Right lobe of liver (tissue), 6 donors: ENCODE results near the gene TECTA. TPM values are rescaled to one million over a fixed set of nuclear protein-coding genes. Genes with fewer than 3 reads are reported as not detected.
A peak's percentile ranks its signal among the peaks of the same experiment; 100 is the strongest.

Experiments
- ATAC-seq, 4 donors: fragments of 200-7000 bp; cut with Tn5 transposase; one replicate each; pipeline ENCODE4 v1.9.1; 2020; ENCODE audit warnings: mild to moderate bottlenecking in 4 of 4, moderate library complexity in 4 of 4
- DNase-seq, 3 donors: peaks; one replicate each; pipeline ENCODE4 v3.0.0-alpha.2; 2020
- H3K27ac ChIP-seq, 3 donors: fragments of 200-600 bp; one replicate each; pipeline ENCODE4 v1.8.0; 2022
- H3K27me3 ChIP-seq, 2 donors: fragments of 200-600 bp; one replicate each; pipeline ENCODE4 v1.8.0; 2022
- H3K36me3 ChIP-seq, 4 donors: fragments of 200-600 bp; sonication (generic) in 1 of 4; one replicate each; pipeline versions ENCODE4 v1.5.1 to v1.8.0; 2017 to 2022; ENCODE audit warnings: control low read depth in 1 of 4
- H3K4me1 ChIP-seq, 4 donors: fragments of 200-600 bp; sonication (generic) in 1 of 4; one replicate each; pipeline versions ENCODE4 v1.5.1 to v1.8.0; 2017 to 2022; ENCODE audit warnings: control low read depth in 1 of 4
- H3K4me3 ChIP-seq, 3 donors: fragments of 200-600 bp; one replicate each; pipeline ENCODE4 v1.8.0; 2022
- H3K9me3 ChIP-seq, 4 donors: fragments of 200-600 bp; sonication (generic) in 1 of 4; one replicate each; pipeline versions ENCODE4 v1.5.1 to v1.8.0; 2017 to 2022; ENCODE audit warnings: control low read depth in 1 of 4
- CTCF ChIP-seq, 4 donors: fragments of 200-600 bp in 3 of 4; fragments of 450-650 bp in 1 of 4; IDR thresholded peaks; one replicate each; pipeline versions ENCODE4 v1.5.1 to v1.8.0; 2016 to 2022; ENCODE audit warnings: antibody characterized with exemption in 4 of 4, mild to moderate bottlenecking in 2 of 4
- POLR2A ChIP-seq: fragments of 450-650 bp; IDR thresholded peaks from one replicate; pipeline ENCODE4 v1.6.1; 2017; ENCODE audit warnings: antibody characterized with exemption, mild to moderate bottlenecking
- WGBS: methylation state at CpG from one replicate; pipeline ENCODE4 v1.1.6; 2018; ENCODE audit warnings: low coverage, low lambda C conversion rate; ENCODE audit not compliant: insufficient coverage; ENCODE audit errors: missing lambda C conversion rate; 5-methylcytosine and 5-hydroxymethylcytosine counted together
- intact Hi-C, 2 donors: fragments of 100-400 bp; cut with DNase I; formaldehyde crosslinking; loops; one replicate each; pipeline versions ENCODE4 v1.11.2 to v1.14.1; 2022
- total RNA-seq, 6 experiments: library from RNA; depleted of rRNA in 2 of 6; stranded (reverse); fragments of >200 nt in 2 of 6; fragmentation: NEBNext Ultra II Directional in 3 of 6; extraction: Animal tissue kit (Norgen Biotek cat#: 25700) in 3 of 6; gene quantifications; one replicate each; pipeline versions ENCODE4 v1.1.0 to v1.2.4, GENCODE V29; 2016 to 2023
- donor health status: DM: no; HTN: yes; CAD: no.
- donor health status: DM: no; HTN: no; CAD: no.
- donor health status: DM: no; HTN: no; CAD: no.
- donor health status: DM: no; HTN: yes; CAD: no.
- donor health status: DM: no; HTN: yes; CAD: no.

TECTA gene
- total RNA-seq, 6 experiments from 2014 or later = 0.24 to 1.2 (median 0.52) TPM

DNA sequence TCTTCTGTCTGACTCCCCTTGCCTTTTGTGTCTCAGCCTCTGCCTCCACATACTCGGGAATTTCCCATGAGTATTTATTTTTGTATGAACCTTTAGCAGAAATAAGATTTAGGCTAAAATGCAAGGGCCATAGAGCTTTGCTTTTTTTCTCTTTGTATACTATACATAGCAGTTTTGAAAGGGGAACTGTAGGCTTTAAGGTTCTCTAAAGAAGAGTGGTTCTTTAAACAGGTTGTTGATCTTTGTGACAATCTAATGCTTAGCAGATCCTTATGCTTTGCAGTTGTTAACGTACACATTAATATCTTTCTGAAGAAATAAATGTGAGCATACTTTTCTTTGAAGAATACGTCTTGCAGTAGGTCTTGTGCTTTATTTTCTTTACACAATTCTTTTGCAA is 42.1 kb upstream of the TECTA start:
- peaks cover 0 to 31% (median 10%) of the 10 kb centered on the region in 4 donors for H3K36me3 ChIP-seq
- no peaks in the 10 kb centered on the region for H3K27me3 ChIP-seq
- intact Hi-C loops = no loop called here
- no peak for TF ChIP-seq CTCF (IDR thresholded peaks at IDR 0.05)
- TF ChIP-seq POLR2A = no peak
- 83% methylated on average over 3 of the region's 3 CpGs for WGBS
- H3K4me3 ChIP-seq = no peak overlapping the region
- peak in 1 of 4 donors; percentile 23 for ATAC-seq
- no peaks in the 10 kb centered on the region for H3K4me1 ChIP-seq
- no peak overlapping the region for H3K27ac ChIP-seq
- no peak for DNase-seq
- no peaks in the 10 kb centered on the region for H3K9me3 ChIP-seq

DNA sequence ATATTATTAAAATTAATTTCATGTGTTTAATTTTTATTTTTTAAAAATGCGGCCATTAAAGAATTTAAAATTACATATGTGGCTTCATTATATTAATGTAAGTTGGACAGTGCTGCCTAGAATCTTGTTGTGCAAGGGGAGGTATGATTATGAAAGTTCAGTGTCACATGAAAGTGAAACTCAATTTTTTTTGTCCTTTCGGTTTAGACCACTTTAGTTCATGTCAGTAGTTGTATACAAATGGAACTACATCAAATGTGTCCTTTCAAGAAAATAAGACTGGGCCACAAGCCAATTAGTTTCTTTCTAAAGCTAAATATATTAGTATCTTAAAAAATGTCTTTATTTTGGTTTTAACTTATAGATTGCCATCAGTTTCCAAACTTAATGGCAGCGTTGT is 41.4 kb upstream of the TECTA start:
- intact Hi-C loops = no loop called here
- H3K27me3 ChIP-seq = no peaks in the 10 kb centered on the region
- H3K36me3 ChIP-seq = peaks cover 0 to 24% (median 8%) of the 10 kb centered on the region in 4 donors
- TF ChIP-seq CTCF (IDR thresholded peaks at IDR 0.05) (no peak), POLR2A (no peak)
- no peak overlapping the region for H3K4me3 ChIP-seq
- no peak overlapping the region for H3K27ac ChIP-seq
- ATAC-seq (peak in 3 of 4 donors; percentile 38 to 85 (median 68)), DNase-seq (no peak)
- H3K9me3 ChIP-seq = no peaks in the 10 kb centered on the region
- no peaks in the 10 kb centered on the region for H3K4me1 ChIP-seq
- 66% methylated on average over 3 of the region's 3 CpGs for WGBS

DNA sequence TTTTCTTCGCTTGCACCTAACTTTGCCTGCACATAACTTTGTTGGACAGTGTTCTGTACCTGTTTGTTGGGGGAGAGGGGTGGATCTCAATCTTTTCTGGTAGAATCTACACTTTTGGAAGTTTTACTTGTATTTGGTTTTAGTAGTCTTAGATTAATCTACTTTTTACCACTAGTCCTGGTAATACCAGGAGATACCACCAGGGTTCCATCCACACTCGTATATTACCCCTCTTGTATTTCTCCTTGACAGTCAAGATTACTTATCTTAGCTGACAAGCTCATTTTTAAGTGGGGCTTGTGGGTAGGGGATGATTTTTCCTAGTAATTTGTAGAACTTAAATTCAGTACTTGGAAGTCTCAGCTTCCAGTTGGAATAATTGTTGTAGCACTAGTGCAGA is 37.3 kb upstream of the TECTA start:
- Histone ChIP-seq H3K9me3 (no peaks in the 10 kb centered on the region), H3K27ac (no peak overlapping the region), H3K36me3 (peaks cover 0 to 11% (median 6%) of the 10 kb centered on the region in 4 donors), H3K4me3 (no peak overlapping the region), H3K4me1 (peaks cover 0 to 23% (median 8%) of the 10 kb centered on the region in 4 donors), H3K27me3 (no peaks in the 10 kb centered on the region)
- DNase-seq (no peak), ATAC-seq (no peak)
- TF ChIP-seq POLR2A (no peak), CTCF (IDR thresholded peaks at IDR 0.05) (peak; percentile 18 to 40 (median 32))
- WGBS = 61% methylated on average over 2 of the region's 2 CpGs
- intact Hi-C loops = no loop called here

GRCh38 chr11:121066623-121067022 is 34.4 kb upstream of the TECTA start:
- H3K4me3 ChIP-seq = no peak overlapping the region
- peak overlapping the region; percentile 76 to 89 (median 86) for H3K27ac ChIP-seq
- DNase-seq (no peak), ATAC-seq (peak in 2 of 4 donors; percentile 16 to 30)
- WGBS = 89% methylated on average over 3 of the region's 3 CpGs
- H3K27me3 ChIP-seq = no peaks in the 10 kb centered on the region
- intact Hi-C loops = no loop called here
- H3K4me1 ChIP-seq = peaks cover 0 to 31% (median 8%) of the 10 kb centered on the region in 4 donors
- peaks cover 0 to 4% (median 2%) of the 10 kb centered on the region in 4 donors for H3K36me3 ChIP-seq
- TF ChIP-seq POLR2A (no peak), CTCF (IDR thresholded peaks at IDR 0.05) (no peak)
- H3K9me3 ChIP-seq = no peaks in the 10 kb centered on the region

DNA sequence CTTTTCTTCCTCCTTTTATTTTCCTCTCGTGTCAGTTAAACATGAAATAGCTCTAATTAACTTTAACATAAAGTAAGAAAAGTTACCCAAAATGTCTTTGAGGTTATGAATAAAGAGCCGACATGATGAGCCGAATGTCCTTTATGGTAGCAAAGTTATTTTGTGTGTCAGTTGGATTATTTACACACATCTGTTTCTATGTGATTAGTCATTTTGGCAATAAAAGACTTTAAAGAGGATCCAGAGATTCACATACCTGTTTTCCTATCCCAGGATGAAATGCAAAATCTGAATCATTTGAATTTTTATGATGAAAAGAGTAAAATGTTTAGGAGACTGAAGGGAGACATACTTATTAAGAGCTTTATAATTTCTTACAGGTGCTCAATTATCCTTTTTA is 34.0 kb upstream of the TECTA start:
- Histone ChIP-seq H3K9me3 (no peaks in the 10 kb centered on the region), H3K36me3 (peaks cover 0 to 1% (median under 1%) of the 10 kb centered on the region in 4 donors), H3K4me1 (peaks cover 0 to 34% (median 9%) of the 10 kb centered on the region in 4 donors), H3K27ac (peak overlapping the region; percentile 76 to 89 (median 86)), H3K27me3 (no peaks in the 10 kb centered on the region), H3K4me3 (no peak overlapping the region)
- WGBS = 85% methylated on average over 3 of the region's 3 CpGs
- intact Hi-C loops = no loop called here
- ATAC-seq (no peak), DNase-seq (no peak)
- TF ChIP-seq CTCF (IDR thresholded peaks at IDR 0.05) = no peak
- TF ChIP-seq POLR2A = no peak
